Adrenal gland (tissue), 19 donors: ENCODE data around the gene LYRM4. TPM values are rescaled to one million over a fixed set of nuclear protein-coding genes. Genes with fewer than 3 reads are reported as not detected.

Experiments
- DNase-seq, 7 donors: peaks; one replicate each; pipeline ENCODE4 v3.0.0-alpha.2; 2019 to 2020
- H3K27ac ChIP-seq, 5 donors: fragments of 200-600 bp; sonication (generic) in 4 of 5; 1 replicate in 3 of 5; 2 replicates in 2 of 5; pipeline versions ENCODE4 v1.5.1 to v1.8.0; 2016 to 2020; ENCODE audit warnings: mild to moderate bottlenecking in 1 of 5
- H3K27me3 ChIP-seq: fragments of 200-600 bp; 2 replicates; pipeline ENCODE4 v1.8.0; 2021
- H3K36me3 ChIP-seq, 2 donors: fragments of 200-600 bp; replicated peaks in 1 of 2; 1 replicate in 1 of 2; 2 replicates in 1 of 2; pipeline versions ENCODE4 v1.5.1 to v1.8.0; 2018 to 2022
- H3K4me1 ChIP-seq, 2 donors: fragments of 200-600 bp; replicated peaks in 1 of 2; 1 replicate in 1 of 2; 2 replicates in 1 of 2; pipeline versions ENCODE4 v1.5.1 to v1.8.0; 2018 to 2021
- H3K4me3 ChIP-seq, 4 donors: fragments of 200-600 bp; sonication (generic) in 3 of 4; one replicate each; pipeline ENCODE4 v1.5.1; 2016 to 2018
- H3K9me3 ChIP-seq, 3 donors: fragments of 200-600 bp; sonication (generic) in 1 of 3; replicated peaks in 1 of 3; 1 replicate in 2 of 3; 2 replicates in 1 of 3; pipeline versions ENCODE4 v1.5.1 to v1.8.0; 2016 to 2021
- CTCF ChIP-seq, 6 experiments: fragments of 450-650 bp in 4 of 6; fragments of 200-600 bp in 2 of 6; sonication (generic) in 1 of 6; IDR thresholded peaks; 1 replicate in 5 of 6; 2 replicates in 1 of 6; pipeline versions ENCODE4 v1.5.1 to v1.8.0; 2016 to 2021; ENCODE audit warnings: antibody characterized with exemption in 6 of 6, mild to moderate bottlenecking in 2 of 6, moderate library complexity in 1 of 6
- POLR2A ChIP-seq, 2 donors: fragments of 450-650 bp; IDR thresholded peaks; one replicate each; pipeline ENCODE4 v1.6.1; 2017; ENCODE audit warnings: antibody characterized with exemption in 2 of 2, mild to moderate bottlenecking in 2 of 2, moderate library complexity in 1 of 2
- WGBS, 4 donors: extraction: QIAGEN DNeasy Blood & Tissue Kit in 2 of 4; methylation state at CpG; one replicate each; pipeline versions ENCODE4 v1.1.5 to v1.1.7; 2013 to 2017; 5-methylcytosine and 5-hydroxymethylcytosine counted together
- intact Hi-C, 2 donors: fragments of 100-400 bp; cut with DNase I; formaldehyde crosslinking; loops; one replicate each; pipeline versions ENCODE4 v1.14.1 to v1.15.0; 2022 to 2023
- long read RNA-seq, 10 donors: library from polyadenylated mRNA in 3 of 10; unstranded in 2 of 10; stranded (forward) in 1 of 10; transcript quantifications; one replicate each; pipeline ENCODE4 v2.0.0 and lab custom pipeline, GENCODE V29; 2021 to 2026
- polyA plus RNA-seq, 3 donors: library from polyadenylated mRNA; stranded (reverse); fragments of 200-250 nt in 2 of 3; fragments of 350-450 nt in 1 of 3; fragmentation: Illumina TruSeq in 1 of 3; extraction: RNeasy Lipid Tissue Mini Kit (QIAGEN cat#74804) in 1 of 3; gene quantifications; one replicate each; pipeline ENCODE4 v1.2.3, GENCODE V29; 2013 to 2014
- total RNA-seq, 9 donors: library from RNA; depleted of rRNA in 4 of 9; stranded (reverse); fragments of >200 nt in 4 of 9; fragments of 120-200 nt in 1 of 9; fragmentation: NEBNext Ultra II Directional in 1 of 9; extraction: Animal tissue kit (Norgen Biotek cat#: 25700) in 1 of 9; gene quantifications; one replicate each; pipeline versions ENCODE4 v1.1.0 to v1.2.4, GENCODE V29; 2013 to 2023
- donor health status: healthy with polysubstance abuse.
- donor health status: Bipolar disorder and iron deficiency.
- donor health status: DM: yes; HTN: yes; CAD: no.
- donor health status: DM: no; HTN: no; CAD: no.
- donor health status: DM: no; HTN: no; CAD: no.
- donor health status: DM: yes; HTN: yes; CAD: no.

The LYRM4 gene
- total RNA-seq, result 10 to 100 TPM; 24.5 to 65.1 (median 31.9) TPM
- polyA plus RNA-seq, result 10 to 100 TPM; 16.1 to 29.8 (median 26.2) TPM
- long read RNA-seq, donor 1, full-length matches to known transcripts, result 70 of 70 reads
- long read RNA-seq, donor 1, partial matches to known transcripts, result 0 of 70 reads
- long read RNA-seq, donor 1, other reads (novel, unspliced or antisense), result 0 of 70 reads
- long read RNA-seq, donor 2, full-length matches to known transcripts, result 27 of 38 reads
- long read RNA-seq, donor 2, partial matches to known transcripts, result 6 of 38 reads
- long read RNA-seq, donor 2, other reads (novel, unspliced or antisense), result 5 of 38 reads
- long read RNA-seq, donor 3, full-length matches to known transcripts, result 37 of 42 reads
- long read RNA-seq, donor 3, partial matches to known transcripts, result 0 of 42 reads
- long read RNA-seq, donor 3, other reads (novel, unspliced or antisense), result 5 of 42 reads
- long read RNA-seq, donor 4, full-length matches to known transcripts, result 45 of 48 reads
- long read RNA-seq, donor 4, partial matches to known transcripts, result 0 of 48 reads
- long read RNA-seq, donor 4, other reads (novel, unspliced or antisense), result 3 of 48 reads
- long read RNA-seq, donor 5, full-length matches to known transcripts, result 31 of 34 reads
- long read RNA-seq, donor 5, partial matches to known transcripts, result 0 of 34 reads
- long read RNA-seq, donor 5, other reads (novel, unspliced or antisense), result 3 of 34 reads
- long read RNA-seq, donor 6, full-length matches to known transcripts, result 30 of 30 reads
- long read RNA-seq, donor 6, partial matches to known transcripts, result 0 of 30 reads
- long read RNA-seq, donor 6, other reads (novel, unspliced or antisense), result 0 of 30 reads
- long read RNA-seq, donor 7, full-length matches to known transcripts, result 30 of 30 reads
- long read RNA-seq, donor 7, partial matches to known transcripts, result 0 of 30 reads
- long read RNA-seq, donor 7, other reads (novel, unspliced or antisense), result 0 of 30 reads
- long read RNA-seq, donor 8, full-length matches to known transcripts, result 50 of 98 reads
- long read RNA-seq, donor 8, partial matches to known transcripts, result 32 of 98 reads
- long read RNA-seq, donor 8, other reads (novel, unspliced or antisense), result 16 of 98 reads
- long read RNA-seq, donor 9, full-length matches to known transcripts, result 34 of 52 reads
- long read RNA-seq, donor 9, partial matches to known transcripts, result 12 of 52 reads
- long read RNA-seq, donor 9, other reads (novel, unspliced or antisense), result 6 of 52 reads
- long read RNA-seq, donor 10, full-length matches to known transcripts, result 18 of 18 reads
- long read RNA-seq, donor 10, partial matches to known transcripts, result 0 of 18 reads
- long read RNA-seq, donor 10, other reads (novel, unspliced or antisense), result 0 of 18 reads

- intact Hi-C loops, result loop anchor here in 1 of 2 donors (10.0 kb wide), 1 partner anchor 46 kb away; no protein-coding TSS in a partner anchor
- peak; percentile 79 to 93 (median 91) for DNase-seq
- no peaks in the 10 kb centered on the region for H3K9me3 ChIP-seq
- peak in 3 of 6 experiments; percentile 12 to 65 (median 55) for TF ChIP-seq CTCF (IDR thresholded peaks at IDR 0.05)
- peak; percentile 37 to 65 for TF ChIP-seq POLR2A (IDR thresholded peaks at IDR 0.05)
- H3K36me3 ChIP-seq, result no peaks in the 10 kb centered on the region
- peaks cover 8 to 19% of the 10 kb centered on the region in 2 donors for H3K4me1 ChIP-seq
- H3K27me3 ChIP-seq, result no peaks in the 10 kb centered on the region
- 0% methylated on average over 6 to 85 of the region's 85 CpGs for WGBS, 4 donors
- H3K27ac ChIP-seq, result peak within 1 kb of the TSS; percentile 93 to 99 (median 97)
- H3K4me3 ChIP-seq, result peak within 1 kb of the TSS; percentile 79 to 95 (median 80)
Observed at GRCh38 chr6:5260661-5261544, at the start of gene LYRM4, which contains the start of gene FARS2. Gene LYRM4, minus strand, starts transcription at chr6:5260950. Its CDS starts 217 bp downstream, at chr6:5260733. Gene FARS2, plus strand, starts transcription at chr6:5261513.

GRCh38 chr6:5308066-5308465, 47.3 kb upstream of the LYRM4 start:
- TF ChIP-seq CTCF (IDR thresholded peaks at IDR 0.05) (no peak), POLR2A (IDR thresholded peaks at IDR 0.05) (no peak)
- no peaks in the 10 kb centered on the region for H3K9me3 ChIP-seq
- H3K36me3 ChIP-seq, result no peaks in the 10 kb centered on the region
- intact Hi-C loops, result loop anchor here in 1 of 2 donors (10.0 kb wide), 1 partner anchor 93 kb away; no protein-coding TSS in a partner anchor
- H3K4me1 ChIP-seq, result no peaks in the 10 kb centered on the region
- DNase-seq, result no peak
- H3K27me3 ChIP-seq, result no peaks in the 10 kb centered on the region
- WGBS, 4 donors, result 85 to 91% (median 88%) methylated on average over 4 of the region's 4 CpGs
- H3K4me3 ChIP-seq, result no peak overlapping the region
- no peak overlapping the region for H3K27ac ChIP-seq

GRCh38 chr6:5307058-5307457, 46.3 kb upstream of the LYRM4 start:
- intact Hi-C loops, result loop anchor here in 1 of 2 donors (10.0 kb wide), 1 partner anchor 92 kb away; no protein-coding TSS in a partner anchor
- H3K27ac ChIP-seq, result no peak overlapping the region
- H3K9me3 ChIP-seq, result no peaks in the 10 kb centered on the region
- no peaks in the 10 kb centered on the region for H3K27me3 ChIP-seq
- H3K4me1 ChIP-seq, result no peaks in the 10 kb centered on the region
- no peak for DNase-seq
- H3K36me3 ChIP-seq, result no peaks in the 10 kb centered on the region
- TF ChIP-seq CTCF (IDR thresholded peaks at IDR 0.05) (no peak), POLR2A (IDR thresholded peaks at IDR 0.05) (no peak)
- no peak overlapping the region for H3K4me3 ChIP-seq
